SIG-M5 (cell line): Measurements from ENCODE around the gene ZNF648.
"Not testable (repeated sequence)": the region's sequence is repeated elsewhere in the genome, so short reads cannot be mapped to it uniquely, and the experiment has no call there.

ENCODE experiments used
- DNase-seq: peaks from one replicate; lab custom pipeline; 2025; lab: John Stamatoyannopoulos, UW

Gene ZNF648

DNA sequence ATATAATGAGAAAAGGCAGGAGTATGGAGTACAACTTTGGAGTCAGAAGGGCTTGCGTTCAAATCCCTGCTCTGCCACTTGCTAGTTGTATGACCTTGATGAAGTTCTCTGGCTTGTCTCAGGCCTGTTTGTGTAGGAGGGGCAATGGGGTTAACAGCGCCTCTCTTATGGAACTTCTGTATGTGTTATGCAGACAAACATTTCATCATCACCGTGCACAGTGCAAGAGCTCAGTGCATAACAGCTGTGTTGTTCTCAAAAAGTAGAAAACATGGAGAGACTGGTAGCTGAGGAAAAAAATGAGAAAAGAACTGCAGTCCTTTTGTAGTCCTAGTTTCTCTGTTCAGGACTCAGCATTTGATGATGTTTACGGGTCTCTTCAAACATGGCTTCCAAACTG is 10.4 kb upstream of the ZNF648 start:
- DNase-seq: no peak

DNA sequence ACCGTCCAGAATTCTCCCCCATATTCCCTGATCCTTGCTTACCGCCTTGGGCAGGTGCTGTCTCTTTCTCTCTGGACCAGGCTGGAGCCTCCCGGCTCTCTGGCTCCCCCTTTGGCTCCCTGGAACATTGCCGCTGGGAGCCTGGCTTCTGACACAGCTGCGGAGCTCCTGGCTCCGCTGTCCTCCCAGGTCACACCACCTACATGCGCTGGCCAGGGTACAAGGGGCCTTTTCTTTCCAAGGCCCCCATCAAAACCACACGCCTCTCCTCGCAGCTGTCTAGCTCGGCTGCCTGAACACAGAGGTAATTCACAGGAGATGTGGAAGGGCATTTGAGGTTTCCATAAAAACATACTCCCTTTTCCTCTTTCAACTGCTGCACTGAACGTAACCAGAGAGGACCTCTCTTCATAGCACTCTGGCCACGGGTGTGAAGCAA is 7.5 kb upstream of the ZNF648 start:
- no peak for DNase-seq

DNA sequence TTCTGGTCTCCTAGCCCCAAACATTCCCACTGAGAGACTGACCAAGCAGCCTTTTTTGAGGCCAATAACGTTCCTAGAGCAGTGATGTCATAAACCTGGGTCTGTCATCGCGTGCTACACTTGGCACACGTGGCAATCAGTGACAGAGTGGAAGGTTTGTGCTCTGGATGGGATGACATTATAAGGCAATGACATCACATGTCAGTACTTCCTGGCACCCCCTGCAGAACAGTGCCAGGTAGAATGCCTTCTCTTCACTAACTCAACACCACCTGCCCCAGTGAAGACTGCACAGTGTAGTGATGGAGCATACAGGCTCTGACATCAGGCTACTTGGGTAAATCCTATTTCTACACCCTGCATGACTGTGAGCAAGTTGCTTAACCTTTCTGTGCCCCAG is 5.4 kb upstream of the ZNF648 start:
- DNase-seq: no peak

DNA sequence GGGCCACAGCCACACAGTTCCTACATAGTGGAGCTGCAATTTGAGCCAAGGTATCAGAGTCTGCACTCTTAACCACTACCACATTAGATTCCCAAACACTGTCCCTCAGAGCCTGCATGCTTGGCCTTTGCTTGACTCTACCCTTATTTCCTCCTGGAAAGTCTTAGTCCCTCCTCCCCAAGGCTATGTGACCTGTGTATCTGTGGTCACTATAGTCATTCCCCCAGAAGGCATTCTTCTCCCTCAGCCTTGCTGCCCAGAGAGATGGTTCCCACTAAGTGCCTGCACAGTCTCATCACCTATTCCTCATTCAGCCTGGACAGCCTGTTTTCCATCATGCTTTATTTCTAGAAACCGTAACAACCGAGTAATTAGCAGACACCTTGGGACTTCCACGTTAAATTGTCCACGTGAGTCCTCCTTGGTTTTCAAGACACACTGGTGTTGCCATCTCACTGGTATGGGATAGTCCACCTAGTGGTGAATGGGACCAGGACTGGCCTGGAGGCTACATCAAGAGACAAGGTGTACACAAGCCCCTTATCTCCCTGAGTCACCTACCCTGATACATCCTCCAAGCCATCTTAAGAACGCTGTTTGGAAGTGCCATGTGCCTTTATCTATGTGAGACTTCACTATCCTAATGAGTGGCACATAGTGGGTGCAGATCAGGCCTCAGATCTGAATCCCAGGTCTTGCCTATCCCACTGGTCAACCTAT is 3.8 kb upstream of the ZNF648 start:
- DNase-seq: no peak

DNA sequence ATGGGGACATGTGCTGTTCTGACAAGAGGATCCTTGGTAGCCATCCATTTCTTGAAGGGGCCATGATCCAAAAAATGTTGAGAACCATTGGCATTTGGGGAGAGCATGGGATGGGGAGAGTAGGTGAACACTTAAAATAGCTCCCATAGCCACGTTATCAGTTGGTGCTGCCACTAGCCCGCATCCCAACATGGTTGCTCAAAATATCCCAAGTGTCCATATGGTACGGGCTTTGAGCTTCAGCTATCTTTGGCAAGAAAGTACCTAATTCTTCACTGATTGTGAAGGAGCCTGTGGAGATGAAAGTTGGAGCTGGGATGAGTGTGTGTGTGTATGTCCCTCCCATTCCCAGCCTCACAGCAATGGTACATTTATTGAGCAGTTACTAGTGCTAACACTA is 3.1 kb upstream of the ZNF648 start:
- no peak for DNase-seq

DNA sequence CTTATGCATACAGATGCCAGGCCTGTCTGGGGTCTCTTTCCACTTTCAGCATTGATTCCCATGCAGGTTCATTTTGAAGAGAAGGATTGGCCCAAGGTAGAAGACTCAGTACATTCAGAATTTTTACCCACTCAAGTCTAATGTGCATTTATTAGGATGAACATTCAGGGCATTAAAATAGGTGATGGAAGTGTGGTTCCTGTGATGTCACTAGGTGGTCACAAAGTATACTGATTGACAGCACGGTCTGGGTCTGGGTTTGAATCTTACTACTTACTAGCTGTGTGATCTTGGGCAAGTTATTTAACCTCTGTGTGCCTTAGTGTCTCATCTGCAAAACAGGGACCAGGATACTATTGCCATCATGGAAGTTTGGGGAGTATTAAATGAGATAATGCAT is 711 bp upstream of the ZNF648 start:
- no peak for DNase-seq

DNA sequence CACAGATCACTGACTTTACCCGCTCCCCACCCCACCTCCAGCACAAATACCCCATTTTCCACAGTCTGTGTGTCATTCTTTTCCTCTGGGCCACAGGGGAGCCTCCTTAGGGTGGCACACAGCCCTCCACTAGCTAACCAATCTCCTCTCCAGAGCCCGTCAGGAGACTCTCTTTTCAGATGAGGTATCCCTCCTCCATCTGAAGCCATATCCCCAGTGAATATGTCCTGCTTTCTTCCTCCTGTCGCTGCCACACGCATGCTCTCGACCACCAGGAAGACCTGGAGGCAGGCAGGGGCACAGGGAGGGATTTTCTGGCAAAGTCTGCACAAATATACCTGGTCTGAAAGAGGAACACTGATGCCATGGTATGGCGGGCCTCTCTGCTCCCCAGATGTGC is 635 bp downstream of the ZNF648 start:
- no peak for DNase-seq

DNA sequence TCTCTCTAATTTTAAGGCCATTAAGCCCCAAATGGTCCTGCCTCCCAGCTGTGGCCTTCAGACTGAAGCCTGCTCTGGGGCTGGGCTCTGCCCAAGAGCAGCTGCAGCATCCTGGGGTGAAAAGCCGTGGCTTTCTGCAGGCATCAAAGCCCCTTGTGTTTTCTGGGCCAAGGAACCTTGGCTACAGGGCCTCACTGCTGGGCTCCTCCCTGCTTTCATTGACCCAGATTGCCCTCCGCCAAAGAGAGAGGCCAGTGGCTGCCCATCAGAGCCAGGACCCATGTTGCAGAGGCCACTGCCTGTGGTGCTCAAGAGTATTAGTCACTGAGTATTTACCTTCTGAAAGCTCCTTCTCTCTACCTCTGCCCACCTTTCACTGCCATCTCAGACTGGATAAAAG is 1.6 kb downstream of the ZNF648 start:
- no peak for DNase-seq

DNA sequence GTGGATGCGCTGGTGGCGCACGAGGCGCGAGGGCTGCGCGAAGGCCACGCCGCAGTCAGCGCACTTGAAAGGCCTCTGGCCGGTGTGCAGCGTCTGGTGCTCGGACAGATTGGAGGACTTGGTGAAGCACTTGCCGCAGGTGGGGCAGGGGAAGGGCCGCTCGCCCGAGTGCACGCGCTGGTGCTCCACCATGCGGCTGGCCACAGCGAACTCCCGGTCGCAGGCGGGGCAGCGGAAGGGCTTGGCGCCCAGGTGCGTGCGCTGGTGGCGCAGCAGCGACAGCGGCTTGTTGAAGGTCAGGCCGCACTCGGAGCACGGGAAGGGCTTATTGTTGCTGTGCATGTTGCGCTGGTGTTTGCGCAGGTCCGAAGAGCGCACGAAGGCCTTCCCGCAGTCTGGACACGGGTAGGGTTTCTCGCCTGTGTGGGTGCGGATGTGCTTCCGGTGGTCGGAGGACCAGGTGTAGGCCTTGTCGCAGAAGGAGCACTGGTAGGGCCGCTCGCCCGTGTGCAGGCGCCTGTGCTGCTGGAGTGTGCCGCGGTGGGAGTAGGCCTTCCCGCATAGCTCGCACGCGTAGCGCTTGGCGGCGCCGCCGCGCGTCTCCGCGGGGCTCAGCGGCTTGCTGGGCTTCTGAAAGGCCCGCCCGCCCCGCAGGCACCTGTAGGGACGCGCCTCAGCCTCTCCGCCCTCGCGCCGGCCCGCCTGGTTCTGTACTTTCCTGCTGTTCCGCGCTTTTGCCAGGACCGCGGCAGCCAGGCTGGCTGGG is 4.7 kb downstream of the ZNF648 start:
- no peak for DNase-seq

DNA sequence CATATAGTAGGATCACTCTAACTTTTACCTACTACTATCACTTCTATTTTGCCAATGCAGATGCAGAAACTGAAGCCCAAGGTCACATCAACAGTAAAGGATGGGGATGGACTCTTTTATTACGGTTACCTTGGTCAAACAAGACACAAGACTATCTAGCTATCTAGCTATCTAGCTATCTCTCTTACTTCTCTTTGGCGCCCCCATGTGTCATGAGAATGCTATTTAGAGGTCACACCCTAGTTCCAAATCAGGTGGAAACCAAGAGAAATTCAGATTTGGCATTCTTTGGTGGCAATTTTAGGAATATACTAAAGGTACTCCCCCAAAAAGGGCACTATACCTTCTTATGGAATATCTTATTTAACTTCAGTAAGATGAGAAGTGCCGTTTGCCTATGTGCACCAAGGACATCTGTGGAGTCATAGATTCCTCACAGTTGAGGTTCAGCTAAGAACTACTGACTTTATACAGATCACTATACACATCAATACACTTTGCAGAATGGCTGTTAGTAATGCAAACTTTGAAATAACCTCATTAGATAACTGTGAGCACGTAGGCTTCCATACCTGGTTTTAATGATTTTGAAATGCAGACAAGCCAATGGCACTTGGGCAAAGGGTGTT is 6.7 kb downstream of the ZNF648 start:
- no peak for DNase-seq

DNA sequence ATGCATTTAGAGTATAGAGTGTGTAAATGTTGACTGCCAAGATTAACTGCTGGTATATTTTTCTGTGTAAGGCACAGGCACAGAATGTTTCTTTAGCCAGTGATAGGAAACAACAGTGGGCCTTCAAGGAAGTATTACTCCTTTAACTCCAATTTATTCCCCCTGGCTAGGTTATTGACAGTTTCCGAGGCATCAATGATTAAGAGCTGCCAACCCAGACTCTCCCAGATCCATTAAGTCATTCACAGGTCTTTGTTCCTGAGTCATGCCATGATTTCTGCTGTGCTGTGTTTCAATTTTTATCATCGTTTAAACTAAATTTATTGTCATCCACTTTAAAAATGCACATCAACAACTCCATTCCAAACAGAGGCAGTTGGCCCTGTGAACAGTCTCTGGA is 9.2 kb downstream of the ZNF648 start:
- DNase-seq: no peak

DNA sequence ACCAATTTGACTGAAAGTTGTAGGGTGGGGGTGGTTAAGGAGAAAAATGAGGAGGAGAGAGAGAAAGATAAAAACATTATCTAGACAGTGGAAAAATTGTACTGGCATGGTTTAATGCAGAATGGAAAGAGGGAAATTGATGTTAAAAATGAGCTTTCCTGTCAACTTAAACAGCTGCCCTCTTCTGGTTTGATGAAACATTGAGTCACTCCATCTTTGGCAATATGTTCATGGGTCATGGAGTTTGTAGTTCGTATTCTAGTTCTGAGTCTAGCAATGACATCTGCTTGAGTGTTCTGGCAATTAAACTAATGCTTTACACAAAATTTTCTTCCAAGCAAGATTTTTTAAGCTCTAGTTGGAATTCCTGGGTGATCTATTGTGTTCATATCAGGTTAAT is 9.6 kb downstream of the ZNF648 start:
- no peak for DNase-seq

DNA sequence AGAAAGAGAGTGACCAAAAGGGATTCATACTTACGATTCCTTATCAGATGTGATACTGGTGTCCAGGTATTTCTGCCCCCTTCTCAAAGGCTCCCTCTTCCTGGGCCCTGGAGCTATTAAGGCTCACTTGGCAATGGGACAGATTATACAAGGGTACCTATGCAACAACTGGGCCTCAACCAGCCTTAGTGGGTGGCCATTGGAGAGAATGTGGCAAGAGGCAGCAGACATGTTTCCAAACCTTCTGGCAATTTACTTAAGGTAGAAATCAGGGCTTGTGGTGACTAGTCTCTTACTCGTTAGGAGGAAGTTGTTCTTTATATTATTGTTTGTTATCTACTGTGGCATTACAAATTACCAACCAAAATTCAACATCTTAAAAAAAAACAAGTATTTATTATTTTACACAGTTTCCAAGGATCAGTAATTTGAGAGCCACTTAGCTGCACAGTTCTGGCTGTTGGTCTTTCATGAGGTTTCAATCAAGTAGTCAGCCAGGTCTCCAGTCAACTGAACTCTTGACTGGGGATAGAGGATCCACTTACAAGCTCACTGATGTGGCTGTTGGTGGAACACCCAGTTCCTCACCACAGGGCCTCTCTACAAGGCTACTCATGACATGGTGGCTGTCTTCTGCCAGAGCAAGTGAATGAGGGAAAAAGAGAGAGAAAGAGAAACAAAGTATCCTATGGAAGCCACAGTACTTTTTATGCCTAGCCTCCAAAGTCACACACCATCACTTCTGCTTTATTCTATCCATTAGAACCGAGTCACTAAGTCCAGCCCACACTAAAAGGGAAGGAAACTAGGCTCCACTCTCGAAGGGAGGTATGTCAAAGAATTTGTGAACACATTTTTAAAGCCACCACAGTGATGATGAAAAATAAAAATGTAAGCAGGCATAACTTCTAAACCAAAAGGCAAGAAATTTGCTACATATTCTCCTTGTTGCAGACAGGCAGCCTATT is 10.7 kb downstream of the ZNF648 start:
- no peak for DNase-seq

DNA sequence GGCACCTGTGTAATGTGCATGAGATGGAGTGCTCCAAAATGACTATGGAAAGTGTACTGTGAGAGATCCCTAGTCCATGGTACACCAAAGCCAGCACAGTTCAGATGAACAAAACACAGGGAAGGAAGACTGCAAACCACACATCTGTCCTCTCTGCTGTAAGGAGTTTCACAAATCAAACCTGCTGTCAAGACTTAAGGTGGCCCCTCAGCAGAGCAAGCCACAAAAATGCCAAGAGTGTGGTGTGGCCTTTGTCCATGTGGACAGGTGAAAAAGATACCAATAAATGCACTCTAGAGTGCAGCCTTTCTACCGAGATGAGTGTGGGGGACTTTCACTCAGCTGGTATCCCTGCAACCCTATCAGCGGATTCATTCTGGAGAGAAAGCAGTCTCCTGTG is 12.9 kb downstream of the ZNF648 start:
- no peak for DNase-seq

DNA sequence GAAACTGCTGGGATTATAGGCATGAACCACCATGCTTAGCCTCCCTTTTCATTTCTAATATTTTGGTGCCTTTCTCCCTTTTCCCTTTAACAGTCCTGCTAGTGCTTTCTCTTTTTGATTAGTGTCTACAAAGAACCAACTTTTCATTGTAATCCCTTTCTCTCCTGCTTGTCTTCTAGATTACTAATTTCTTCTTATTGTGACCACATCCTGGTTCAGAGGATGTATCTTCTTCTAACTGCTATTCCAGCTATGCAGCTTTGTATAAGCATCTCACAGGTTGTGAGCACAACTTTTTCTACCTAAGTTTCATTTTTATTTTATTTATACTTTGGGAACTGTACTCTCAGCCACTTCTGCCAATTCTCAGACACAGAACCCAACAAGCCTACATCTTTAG is 14.7 kb downstream of the ZNF648 start:
- no peak for DNase-seq

DNA sequence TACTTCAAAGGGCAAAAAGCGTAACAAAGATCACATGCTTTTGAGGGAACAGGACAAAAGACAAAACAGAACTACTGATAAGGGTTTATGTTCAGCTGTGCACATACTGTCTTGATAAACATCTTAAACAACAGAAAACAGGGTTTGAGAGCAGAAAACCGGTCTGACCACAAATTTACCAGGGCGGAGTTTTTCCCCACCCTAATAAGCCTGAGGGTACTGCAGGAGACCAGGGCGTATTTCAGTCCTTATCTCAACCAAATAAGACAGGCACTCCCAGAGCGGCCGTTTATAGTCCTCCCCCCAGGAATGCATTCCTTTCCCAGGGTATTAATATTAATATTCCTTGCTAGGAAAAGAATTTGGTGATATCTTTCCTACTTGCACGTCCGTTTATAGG is 16.0 kb downstream of the ZNF648 start:
- DNase-seq: not testable (repeated sequence)

DNA sequence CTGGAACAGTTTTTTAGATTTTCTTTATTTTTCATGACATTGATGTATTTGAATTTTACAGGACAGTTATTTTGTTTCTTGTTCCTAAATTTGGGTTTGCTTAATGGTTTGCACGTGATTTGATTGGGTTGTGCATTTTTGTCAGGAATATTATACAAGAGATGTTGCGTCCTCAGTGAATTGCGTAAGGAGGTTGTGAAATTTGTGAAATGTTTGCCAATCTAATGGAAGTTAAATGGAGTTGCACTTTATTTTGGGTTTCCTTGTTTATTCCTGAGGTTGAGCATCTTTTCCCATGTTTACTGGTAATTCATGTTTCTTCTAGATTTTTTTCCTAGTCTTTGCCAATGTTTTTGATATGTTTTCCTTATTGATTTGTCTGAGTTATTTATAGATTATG is 19.9 kb downstream of the ZNF648 start:
- DNase-seq: no peak

DNA sequence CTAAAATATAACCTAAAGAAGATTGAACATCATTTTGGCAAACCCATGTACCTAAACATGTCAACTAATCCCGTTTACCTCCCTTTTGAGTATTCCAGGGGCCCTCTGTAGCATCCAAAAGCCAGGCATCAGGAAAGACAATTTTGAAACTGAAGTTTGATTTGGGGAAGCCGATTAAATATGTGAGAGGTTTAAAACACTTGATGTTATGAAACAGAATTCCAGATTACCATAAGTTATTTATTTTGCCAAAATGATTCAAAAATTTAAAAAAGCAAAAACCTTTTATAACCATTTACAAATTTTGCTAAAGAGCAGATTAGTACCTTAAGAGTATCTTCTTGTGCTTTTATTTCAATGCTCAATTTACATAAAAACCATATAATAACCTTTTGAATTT is 23.3 kb downstream of the ZNF648 start:
- no peak for DNase-seq

DNA sequence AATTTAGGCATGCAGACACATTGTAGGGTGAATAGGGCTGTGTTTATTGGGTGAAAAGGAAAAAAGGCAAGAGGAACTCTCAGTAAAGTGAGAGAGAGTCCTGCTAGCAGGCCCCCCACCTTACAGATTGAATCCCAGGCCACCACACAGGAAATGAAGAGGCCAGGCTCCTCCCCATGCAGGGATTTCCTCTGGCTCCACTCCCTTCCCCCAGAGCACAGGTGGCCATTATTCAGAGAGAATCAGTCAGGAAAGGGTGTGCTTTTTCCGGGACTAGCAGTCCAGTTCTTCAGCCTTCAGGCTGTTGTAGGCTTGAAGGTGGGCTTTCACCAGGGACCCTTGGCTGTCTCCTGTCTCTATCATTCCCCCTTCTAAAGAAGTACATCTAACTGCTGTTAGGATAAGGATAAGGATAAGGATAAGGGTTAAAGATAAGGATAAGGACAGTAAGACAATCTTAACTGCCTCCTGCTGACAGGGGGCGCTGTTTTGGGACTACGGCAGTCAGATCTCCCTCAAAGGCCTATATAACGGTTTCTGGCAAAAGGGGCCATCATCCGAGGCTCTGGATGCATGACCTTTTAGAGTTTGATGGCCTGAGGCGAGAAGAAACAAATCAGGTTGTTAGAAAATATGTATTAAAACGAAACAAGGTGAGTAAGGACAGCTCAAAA is 26.3 kb downstream of the ZNF648 start:
- DNase-seq: no peak

DNA sequence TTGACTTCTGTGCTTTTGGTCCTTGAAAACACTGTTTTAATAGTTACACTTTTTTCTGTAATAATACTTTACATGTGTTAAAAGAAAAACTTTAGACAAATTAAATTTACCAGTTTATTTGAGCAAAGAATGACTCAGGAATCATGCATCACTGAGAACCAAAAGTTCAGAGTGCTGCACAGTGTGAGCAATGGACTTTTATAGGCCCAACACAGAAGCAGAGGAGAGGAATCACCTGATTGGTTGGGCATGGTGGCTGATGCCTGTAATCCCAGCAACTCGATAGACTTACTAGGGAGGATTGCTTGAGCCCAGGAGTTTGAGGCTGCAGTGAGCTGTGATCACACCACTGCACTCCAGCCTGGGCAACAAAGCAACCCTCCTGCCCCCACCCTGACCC is 29.3 kb downstream of the ZNF648 start:
- DNase-seq: no peak
